GM19455 (cell line): ENCODE results near the gene MEGF11.

Experiments
- ATAC-seq: cut with Tn5 transposase; IDR thresholded peaks from one replicate; pipeline ENCODE4 v1.9.1; 2021; ENCODE audit not compliant: unreplicated experiment

MEGF11 gene

DNA sequence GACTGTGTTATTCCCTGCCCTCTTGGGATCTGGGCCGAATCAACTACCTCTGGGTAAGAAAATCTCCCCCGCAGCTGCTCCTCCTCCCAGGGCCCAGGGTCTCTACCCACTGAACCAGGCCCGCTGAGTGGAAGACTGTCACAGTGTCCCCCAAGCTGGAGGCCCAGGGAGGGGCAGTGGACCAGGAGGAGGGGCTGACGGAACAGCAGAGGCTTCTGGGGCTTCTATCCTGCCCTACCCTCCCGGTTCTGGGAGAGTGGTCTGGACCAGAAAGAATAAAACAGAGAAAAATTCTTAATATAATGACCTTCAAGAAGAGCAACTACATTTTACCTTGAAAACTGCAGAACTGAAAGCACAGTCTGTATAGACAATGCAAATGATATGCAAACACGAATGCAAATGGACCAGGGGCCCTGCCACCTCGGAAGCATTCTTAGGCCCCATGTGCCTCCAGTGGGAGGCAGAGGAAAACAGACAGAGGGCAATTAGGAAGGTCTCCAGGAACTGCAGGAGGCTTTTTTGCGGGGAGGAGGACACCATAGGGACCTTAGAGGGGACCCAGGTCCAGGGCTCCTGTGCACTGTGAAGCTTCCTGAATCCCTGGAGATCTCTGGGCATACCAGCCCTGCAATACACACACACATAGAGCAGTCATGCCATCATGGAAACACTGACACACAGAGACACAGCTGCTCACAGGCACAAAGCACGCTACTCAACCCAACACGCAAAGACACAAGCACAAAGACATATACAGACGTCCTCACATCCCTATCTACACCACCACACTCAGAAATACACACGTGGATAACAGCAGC is 12.3 kb downstream of the MEGF11 start:
- ATAC-seq: no peak

GRCh38 chr15:66240240-66240794 is 13.2 kb downstream of the MEGF11 start:
- no peak for ATAC-seq

GRCh38 chr15:66239514-66239913 is 14.0 kb downstream of the MEGF11 start:
- ATAC-seq: no peak

GRCh38 chr15:66238318-66238717 is 15.2 kb downstream of the MEGF11 start:
- ATAC-seq: no peak

GRCh38 chr15:66237513-66238235 is 15.9 kb downstream of the MEGF11 start:
- no peak for ATAC-seq

DNA sequence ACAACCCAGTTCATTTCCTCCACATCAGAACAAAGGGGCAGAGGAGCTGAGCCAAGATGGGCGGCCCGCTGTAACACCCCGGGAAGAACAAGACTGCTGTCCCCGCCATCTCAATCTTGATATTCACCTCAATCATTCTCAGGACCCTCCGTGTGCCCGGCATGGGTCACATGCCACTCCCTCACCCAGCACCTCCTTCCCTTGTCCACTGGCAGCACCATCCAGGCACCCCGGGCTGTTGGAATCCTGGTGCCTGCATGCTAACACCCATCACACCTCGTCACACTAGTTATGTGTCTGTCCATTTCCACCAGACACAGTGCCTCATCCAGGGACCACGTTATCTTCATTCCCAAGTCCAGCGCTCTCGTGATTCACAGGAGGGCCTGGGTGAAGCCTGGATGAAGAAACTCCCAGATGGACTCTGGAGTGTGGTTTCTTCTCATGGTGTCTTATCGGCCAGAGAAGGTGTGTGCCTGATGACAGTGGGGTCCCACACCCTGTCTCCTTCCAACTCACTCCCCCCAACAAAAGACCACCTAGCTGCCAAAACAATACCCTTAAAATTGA is 16.7 kb downstream of the MEGF11 start:
- ATAC-seq: no peak

DNA sequence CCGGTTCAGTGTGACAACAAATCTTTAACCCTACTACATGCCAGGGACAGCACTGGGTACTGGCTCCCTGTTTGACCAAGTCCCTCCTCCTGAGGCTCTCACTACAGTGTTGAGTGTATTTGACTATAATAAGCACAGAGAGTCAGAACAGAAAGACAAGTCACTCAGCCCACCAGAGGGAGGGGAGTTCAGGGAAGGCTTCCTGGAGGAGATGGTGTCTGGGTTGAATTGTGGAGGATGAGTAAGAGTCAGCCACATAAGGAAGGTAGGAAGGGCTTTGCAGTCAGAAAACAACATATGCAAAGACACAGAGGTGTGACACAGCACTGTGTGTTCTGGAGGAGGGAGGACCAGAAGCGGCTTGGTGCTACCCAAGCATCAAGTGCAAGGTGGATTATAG is 17.7 kb downstream of the MEGF11 start:
- no peak for ATAC-seq

DNA sequence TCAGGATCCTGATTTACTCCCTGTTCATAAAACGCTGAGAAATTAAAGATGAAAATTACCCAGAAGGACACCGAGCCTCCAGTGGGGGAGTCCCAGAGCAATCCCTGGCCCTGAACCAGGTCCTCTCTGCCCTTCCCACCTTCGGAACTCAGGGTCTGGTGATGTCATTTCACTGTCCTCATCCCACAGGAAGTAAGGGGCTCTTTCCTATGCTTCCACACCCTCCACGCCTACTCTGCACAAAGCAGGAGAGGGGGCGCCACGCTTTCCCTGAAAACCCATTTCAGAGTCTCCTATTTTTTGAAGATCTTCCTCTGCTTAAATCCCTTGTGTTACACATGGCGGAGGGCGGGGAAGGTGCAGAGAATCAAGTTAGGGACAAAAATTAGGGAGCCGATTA is 18.8 kb downstream of the MEGF11 start:
- no peak for ATAC-seq

DNA sequence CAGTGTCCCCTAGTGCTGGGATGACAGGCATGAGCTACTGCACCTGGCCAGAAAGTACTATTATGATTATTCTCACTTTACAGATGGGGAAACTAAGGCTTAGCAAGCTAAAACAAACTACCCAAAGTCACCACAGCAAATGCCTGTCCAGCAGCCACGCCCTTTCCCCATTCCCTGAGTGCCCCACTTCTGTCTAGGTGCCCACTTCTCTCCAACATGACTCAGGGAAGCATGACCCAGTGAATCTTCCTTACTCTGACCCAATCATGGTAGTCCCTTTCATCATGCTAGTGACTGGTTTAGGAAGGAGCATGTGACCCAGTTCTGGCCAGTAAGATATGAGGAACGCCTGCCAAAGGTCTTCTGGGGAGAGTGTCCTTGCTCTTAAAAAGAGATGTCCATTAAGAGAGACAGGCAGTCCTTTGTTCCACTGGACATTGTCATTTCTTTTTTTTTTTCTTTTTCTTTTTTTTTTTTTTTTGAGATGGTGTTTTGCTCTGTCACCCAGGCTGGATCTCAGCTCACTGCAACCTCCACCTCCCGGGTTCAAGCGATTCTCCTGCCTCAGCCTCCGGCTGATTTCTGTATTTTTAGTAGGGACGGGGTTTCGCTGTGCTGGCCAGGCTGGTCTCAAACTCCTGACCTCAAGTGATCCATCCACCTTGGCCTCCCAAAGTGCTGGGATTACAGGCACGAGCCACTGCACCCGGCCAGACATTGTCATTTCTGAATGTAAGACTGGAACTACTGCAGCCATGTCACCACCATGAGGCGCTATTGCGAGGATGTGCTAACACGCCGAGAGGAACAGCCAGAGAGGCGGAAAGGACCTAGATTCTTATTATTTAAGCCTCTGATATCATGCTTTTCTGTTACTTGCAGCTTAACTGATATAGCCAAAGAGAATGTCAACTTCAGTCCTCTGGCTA is 19.8 kb downstream of the MEGF11 start:
- no peak for ATAC-seq

- ATAC-seq: no peak
Observed at GRCh38 chr15:66232267-66232625, 21.3 kb downstream of the MEGF11 start.

DNA sequence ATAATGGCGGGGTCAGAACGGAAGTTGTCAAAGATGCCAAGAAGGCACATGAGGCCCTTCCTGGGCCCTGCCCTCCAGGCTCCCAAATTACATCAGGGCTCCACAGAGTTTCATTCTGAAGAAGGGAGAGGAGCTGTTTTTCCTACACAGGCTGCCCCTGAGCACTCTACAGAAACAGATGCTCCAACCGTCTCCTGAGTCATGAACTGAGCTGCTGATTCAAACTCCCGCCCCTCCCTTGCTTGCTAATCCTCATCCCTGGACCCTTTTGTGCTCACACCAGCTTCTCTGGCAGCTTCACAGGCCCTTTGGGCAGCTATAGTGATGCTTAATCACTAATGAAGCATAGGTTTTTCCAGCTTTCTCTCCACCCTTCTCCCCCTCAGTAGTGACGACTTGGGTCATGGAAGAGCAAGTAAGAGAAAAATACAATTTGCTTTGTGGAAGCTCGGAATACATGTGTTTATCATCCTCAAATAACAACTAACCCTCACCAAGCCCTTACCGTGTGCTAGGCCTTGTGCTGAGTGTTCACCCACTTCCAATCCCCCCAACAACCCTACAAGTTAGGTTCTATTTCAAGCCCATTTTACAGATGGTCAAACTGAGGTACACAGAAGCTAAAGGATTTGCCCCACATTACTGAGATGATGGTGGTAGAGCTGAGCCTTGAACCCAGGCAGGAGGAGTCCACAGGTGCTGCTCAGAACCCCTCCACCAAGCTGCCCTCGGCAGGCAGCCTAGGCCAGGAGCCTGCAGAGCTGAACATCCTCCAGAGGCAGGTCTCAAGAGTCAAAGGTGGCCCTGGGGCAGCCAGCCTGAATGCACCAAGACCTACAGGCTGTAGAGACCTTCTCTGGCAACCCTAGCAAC is 21.9 kb downstream of the MEGF11 start:
- ATAC-seq: no peak

DNA sequence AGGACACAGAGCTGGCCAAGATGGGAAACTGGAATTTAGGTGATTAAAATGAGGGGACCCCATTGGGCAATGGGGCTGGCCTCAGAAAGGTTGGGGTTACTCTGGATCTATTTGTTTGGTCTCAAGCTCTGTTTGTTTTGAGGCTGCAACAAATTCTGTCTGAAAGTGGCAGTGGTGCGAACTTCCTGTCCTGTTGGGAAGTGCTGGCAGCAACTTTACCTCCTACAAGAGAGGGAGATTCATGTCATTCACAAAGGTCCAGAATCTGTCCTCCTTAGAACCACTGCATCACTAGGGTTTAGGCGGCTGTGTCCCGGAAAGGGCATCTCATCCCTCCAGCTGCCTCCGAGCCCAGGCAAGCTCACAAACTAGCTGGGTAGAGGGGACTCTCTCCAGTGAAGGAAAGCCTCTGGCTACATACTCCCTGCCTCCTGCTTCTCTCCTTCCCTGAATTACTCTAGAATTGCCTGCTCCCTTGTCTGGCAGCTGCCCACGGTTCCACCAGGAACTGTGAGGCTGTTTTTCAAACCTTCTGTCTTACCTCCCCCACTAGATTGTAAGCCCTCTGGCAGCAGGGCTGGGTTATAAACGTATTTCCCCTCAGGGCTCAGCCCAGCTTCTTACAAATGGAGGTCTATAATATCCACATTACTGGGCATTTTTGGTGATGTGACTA is 23.6 kb downstream of the MEGF11 start:
- no peak for ATAC-seq

DNA sequence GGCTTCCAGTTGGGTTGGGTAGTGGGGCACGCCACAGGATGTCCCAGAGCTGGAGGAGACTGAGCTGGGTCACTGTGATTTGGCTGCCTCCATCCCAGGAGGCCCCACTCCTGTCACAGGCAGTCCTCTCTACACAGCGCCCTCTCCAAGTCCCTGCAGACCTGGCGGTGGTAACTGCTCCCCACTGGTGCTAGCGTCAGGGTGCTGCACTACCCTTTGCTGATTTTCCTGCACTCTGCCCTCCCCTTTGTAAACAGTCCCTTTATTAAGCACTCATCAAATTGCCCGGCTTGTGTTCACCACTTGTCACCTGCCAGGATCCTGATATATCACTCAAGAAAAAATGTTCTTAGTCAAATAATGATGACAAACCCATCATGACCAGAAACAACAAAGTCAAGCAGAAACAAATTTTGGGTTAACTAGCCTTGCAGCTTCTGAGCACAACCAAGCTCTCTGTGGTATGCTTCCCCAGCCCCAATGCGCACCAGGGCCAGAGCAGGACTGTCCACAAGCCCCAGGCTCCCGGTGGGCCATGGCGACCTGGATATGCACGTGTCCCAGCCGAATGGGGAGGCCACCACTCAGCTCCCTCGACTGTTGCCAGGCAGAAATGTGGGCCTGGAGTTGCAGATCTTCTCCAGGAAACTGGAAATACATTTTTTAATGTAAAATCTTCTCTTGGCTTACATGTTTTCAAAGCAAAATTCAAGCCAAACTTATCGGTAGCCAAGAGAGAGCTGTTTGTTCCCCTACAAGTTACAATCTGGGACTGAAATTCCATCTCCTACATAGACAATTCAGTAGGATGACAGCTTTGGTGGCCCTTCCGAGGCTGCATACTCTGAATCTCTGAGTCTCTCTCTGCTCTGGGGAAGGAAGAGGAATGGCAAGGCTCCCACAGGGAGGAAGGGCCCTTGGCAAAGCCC is 24.5 kb downstream of the MEGF11 start:
- no peak for ATAC-seq

DNA sequence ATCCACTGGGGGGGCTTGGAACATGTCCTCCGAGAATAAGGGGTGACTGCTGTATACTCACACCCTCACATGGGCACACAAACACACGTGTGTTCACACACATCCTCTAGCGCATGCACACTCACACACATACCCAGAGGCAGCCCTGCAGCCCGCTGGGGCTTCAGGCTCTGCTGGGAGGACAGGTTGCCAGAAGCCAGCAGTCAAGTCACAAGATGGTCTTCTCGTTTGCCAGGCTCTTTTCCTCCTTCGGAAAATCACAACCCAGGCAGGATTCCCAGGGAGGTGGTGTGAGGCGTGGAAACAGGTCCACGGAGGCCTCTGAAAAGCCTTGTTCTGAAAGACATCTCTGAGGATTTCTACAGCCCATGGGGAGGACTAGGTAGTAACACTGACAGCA is 26.8 kb downstream of the MEGF11 start:
- no peak for ATAC-seq

DNA sequence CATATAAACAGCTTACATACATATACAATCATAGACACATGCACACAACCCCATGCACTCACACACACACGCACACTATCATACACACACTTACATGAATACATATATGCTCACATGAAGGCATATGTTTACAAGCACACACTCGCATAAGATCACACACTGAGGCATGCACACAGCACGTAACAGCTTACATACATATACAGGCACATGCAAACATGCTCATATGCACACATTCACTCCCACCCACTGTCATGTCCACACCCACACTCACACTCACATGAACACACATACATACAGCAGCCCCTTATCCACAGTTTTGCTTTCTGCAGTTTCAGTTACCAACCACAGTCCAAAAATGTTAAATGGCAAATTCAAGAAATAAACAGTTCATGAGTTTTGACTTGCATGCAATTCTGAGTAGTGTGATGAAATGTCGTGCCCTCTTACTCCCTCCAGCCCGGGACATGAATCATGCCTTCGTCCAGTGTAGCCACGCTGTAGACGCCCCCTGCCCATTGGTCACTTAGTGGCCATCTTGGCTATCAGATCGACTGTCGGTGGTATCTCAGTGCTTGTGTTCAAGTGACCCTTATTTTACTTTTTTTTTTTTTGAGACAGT is 27.8 kb downstream of the MEGF11 start:
- ATAC-seq: no peak

DNA sequence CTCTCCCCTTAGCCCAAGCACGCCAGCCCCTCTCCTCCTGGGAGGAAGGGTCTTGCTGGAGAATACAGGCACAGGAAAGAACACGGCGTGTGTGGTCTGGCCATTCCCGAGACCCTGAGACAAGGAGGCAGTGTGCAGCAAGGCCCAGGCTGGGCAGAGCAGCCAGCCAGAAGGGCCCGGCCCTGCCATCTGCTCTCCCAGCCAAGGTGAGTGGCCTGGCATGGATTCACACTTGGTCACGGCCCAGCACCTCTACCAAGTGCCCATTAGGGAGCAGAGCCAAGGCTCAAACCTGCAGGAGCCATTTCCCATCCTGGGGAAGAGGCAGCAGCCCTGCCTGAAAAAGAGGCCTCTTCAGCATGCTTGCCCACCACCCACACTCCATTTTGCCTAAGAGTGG is 28.6 kb downstream of the MEGF11 start:
- ATAC-seq: no peak

DNA sequence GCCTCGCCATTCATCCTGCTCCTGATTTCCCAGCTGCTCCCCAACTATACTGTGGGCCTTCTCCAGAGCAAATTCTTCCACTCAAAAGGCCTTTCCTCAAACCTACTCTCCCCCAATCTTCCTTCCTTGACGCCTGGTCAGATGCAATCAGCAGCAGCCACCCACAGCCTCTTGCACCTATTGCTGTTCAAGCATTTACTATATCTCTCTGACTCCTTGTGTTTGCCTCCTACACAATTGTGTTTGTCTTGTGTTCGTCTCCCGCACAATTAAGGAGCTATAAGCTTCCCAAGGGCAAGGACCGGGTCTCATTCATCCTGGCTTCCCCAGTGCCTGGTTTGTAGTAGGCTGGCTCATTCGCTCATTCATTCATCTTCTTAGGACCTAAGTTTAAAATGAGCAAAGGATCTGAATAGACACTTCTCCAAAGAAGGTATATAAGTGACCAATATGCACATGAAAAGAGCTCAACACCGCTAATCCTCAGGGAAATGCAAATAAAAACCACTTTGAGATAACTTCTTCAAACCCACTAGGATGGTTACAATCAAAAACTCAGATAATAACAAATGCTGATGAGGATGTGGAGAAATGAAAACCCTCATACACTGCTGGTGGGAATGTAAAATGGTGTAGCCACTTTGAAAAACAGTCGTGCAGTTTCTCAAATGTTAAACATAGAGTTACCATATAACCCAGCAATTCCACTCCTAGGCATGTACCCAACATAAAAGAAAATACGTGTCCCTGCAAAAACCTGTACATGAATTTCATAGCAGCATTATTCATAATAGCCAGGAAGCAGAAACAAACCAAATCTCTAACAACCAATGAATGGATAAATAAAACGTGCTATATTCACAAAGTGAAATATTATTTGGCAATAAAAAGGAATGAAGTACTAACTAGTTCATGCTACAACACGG is 31.0 kb downstream of the MEGF11 start:
- no peak for ATAC-seq
